SKM-1 treated with dmso at 0.1 percent for 144 hours (cell line): ENCODE measurements around the gene FOXP1.
"Not testable (repeated sequence)": the region's sequence is repeated elsewhere in the genome, so short reads cannot be mapped to it uniquely, and the experiment has no call there.

Experiments used
- DNase-seq: peaks from one replicate; lab custom pipeline; 2025; ENCODE audit not compliant: unreplicated experiment; lab: John Stamatoyannopoulos, UW

Gene FOXP1

DNA sequence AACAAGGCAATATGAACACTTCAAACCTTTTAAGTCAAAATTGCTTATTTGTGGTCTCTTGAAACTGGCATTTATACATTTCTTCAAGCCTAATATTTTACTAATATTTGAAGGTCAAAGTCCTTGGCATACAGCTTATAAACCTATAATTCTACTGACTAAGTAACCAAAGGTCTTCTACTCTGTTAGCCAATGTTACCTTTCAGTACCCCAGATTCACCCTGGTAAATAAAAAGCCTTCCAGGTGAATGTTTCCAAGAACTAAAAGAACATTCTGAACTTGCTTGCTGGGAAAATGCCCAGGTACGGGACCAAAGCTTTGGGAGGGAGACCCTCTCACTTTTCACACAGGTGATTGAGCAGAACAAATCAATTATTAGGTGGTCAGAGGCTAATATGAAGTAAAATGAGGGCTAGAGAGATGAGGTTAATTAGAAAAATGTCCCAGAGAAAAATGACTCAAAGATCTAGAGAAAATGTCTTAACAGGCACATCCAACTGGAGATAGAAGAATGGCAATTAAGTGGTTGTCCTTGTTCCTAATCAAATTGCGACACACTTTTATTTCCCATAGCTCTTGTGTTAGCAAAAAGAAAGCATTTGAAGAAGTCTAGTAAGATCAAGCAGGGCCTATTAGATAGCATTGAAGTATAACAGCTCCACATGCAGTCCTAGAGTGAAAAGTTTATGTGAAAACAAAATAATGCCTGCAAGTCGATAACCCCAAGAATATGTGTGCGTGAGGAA lies 232.0 kb downstream of the FOXP1 start:
- no peak for DNase-seq

DNA sequence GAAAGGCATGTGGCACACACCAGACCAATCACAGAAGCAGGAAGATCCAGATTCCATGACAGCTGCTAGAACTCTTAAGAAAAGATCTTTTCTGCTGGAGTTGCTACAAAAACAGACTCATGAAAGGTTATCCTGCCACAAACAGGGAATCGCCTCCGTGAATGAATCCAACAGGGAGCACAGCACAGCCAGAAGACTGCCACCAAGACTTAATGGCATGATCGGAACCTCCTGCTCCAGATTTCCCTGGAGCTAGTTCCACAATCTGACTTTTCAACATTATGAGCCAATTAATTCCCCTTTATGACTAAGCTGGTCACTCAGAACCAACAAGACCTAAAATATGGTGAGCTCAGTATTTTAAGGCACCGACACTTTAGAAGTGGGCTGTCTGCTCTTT lies 232.5 kb downstream of the FOXP1 start:
- DNase-seq, result no peak

DNA sequence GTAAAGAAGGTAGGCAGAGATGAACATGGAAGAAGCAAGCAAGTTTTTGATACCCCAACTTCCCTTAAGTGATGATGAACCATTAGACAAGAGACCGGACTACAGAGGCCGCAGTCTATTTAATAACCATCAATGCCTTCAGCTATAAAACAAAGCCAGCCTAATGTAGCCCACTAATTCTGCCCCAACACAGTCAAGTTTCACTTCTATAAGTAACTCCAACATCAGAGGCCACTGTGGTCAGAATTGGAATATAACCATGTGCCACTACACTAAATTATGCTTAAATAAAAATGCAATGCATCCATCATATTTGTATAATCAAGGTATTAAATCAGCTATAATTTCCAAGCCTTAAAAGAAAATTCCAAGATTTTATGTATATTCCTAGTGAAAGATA lies 234.7 kb downstream of the FOXP1 start:
- no peak for DNase-seq

DNA sequence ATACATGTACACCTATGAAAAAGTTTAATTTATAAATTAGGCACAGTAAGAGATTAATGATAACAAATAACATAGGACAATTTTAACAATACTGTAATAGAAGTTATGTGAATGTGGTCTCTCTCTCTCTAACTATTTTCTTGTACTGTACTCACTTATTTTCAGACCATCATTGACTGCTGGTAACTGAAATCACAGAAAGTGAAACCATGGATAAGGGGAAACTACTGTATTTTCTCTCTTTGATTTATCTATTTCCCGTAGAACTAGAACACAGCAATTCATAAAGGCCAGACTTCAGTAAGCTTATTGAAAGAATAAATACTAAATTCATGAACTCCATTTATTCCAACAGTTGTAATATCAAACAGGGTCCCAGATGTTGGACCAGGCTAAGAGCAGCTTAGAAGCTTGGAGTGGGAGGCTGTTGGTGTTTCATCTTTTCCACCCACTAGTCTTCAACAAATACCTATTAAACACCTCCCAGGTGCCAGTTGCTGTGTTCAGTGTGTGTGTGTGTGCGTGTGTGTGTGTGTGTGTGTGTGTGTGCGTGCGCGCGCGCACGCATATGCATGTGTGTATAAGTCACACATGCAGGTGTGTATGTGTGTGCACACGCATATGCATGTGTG lies 235.4 kb downstream of the FOXP1 start:
- DNase-seq, result no peak

DNA sequence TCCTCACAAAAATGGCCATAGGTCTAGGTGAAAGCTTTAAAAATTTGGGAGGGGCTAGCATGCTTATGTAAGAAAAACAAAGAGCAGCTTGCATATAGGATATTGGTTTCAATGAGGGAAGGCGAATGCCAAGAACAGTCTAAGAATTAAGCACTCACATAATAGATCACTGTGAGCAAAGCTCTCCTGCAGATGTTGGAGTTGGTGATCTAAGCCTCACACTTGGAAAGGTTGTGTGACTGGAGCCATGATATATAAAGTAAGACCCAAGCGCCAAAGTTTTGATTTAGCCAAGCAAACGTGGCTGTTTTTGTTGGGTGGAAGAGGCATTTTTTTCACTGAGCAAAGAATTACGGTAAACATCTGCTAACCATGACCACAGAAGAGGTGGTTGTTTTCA lies 237.5 kb downstream of the FOXP1 start:
- no peak for DNase-seq

DNA sequence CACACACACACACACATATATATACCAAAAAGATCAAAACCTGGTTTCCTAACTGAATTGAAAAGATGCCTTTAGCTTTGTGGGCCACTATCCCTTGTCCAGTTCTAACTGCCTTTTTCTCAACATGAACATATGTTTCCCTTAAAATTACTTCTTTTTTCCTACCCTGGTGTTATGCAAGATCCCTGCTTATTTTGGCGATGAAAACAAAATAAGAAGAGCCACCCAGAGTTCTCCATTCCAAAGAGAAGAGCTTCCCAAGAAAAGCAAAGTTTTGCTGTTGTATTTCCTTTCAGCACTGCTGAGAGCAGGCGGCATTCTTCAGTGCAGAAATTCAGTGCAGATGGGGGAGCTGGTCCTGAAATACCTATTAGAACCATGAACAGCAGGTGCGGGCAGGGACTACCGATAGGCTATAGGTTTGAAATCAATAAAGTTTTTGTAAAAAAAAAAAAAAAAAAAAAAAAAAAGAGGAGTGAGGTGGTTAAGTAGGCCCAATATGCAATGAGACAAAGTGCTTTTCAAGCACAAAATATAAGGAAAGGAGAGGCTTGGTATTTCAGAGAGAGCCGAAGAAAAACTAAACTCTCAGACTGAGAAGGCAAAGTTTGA lies 238.0 kb downstream of the FOXP1 start:
- no peak for DNase-seq

DNA sequence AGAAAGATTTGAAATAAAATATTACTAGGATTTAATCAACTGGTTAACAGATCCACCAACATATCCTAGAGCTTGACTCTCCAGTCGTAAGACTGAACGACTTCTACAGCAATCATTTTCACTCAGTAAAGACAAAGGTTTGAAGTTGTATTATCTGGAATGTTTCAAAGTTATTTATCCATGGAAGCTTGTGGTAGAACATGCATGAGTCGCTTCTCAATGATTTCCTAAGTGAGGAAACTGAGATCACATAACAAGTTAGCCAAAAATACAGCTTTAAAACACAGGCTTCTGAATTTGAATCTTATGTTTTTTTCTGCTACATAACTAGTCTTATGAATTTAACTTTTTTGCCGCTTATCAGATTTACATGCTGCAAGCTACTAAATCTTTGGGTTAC lies 241.8 kb downstream of the FOXP1 start:
- no peak for DNase-seq

DNA sequence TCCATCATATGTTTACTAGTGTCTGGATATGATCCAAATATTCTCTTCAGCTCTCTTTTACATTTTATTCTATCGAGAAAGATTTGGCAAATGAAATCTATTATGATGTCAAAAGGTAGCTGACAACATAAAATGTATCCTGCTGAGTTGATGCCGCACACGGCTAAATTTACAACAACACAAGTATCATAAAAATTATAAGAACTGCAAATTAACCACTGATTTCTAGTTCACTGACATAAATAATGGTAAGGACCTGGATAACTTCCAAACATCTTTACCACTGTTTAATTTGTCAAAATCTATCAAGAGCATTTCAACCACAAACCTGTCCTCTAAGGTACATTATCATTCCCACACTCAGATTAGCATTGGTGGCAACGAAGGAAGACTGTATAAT lies 244.5 kb downstream of the FOXP1 start:
- no peak for DNase-seq

DNA sequence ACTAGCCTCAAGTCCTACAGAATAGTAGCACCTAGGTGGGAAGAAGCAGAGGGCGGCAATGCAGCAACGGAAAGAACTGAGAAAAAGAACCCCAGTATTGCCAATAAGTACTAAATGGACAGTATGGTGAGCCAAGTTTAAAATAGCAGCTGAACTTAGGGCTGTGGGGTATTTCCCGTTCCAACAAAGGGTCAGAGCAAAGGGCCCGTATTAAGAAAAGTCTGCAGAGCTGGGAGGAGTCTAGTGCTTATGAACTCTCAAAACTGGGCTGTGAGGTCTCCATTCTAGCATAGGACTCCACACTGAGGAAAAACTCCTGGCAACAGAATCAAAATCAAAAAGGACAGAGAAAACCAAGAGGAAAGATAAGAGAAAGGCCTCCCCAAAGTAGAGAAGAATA lies 250.7 kb downstream of the FOXP1 start:
- DNase-seq, result no peak

DNA sequence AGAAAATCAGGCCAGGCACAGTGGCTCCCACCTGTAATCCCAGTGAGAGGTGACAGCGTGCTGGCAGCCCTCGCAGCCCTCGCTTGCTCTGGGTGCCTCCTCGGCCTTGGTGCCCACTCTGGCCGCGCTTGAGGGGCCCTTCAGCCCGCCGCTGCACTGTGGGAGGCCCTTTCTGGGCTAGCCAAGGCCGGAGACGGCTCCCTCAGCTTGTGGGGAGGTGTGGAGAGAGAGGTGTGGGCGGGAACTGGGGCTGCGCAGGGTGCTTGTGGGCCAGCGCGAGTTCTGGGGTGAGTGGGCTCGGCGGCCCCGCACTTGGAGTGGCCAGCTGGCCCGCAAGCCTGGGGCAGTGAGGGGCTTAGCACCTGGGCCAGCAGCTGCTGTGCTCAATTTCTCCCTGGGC lies 252.6 kb downstream of the FOXP1 start:
- no peak for DNase-seq

DNA sequence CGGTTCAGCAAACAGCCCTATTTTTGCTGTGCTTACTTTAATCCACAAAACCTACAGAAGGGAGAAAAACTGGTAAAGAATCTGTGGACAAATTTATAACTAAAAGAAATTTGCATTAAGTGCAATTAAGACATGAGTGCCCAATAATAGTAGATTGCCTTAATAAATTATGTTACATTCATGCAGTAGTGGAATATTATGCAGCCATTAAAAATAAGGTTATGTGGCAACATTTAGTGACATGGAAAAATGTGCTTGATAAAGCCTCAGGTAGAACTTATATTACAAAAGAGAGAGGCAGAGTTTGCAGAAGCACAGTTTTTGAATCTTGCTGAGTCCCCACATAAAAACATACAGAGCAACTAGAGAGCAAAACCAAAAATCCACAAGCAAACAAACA lies 253.0 kb downstream of the FOXP1 start:
- no peak for DNase-seq

DNA sequence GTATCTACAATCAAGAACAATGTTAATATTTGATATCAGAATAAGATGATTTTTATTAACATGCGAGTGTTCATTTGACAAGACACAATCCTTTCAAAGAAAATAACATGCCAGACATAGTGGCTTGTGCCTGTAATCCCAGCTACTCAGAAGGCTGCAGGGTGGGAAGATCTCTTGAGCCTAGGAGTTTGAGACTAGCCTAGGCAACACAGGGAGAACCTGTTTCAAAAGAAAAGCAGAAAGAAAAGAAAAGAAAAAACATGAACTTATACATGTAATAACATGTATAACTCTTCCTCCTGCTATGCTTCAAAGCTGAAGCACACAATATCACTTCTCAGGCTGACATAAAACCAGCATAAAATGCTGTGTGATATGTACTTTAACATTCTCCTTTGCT lies 253.7 kb downstream of the FOXP1 start:
- no peak for DNase-seq

DNA sequence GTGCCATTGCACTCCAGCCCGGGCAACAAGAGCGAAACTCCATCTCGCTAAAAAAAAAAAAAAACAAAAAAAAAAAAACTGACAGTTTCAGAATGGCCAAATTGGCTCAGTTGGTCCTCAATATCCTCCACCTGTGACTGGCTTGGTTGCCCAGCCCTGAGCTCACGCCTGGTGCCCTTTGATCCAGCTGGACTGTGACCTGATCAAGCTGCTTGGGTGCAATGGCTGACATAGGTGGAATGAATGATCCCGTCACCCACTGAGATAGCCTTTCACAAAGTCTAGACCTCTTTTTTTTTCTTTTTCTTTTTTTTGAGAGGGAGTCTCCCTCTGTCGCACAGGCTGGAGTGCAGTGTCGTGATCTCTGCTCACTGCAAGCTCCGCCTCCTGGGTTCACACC lies 254.6 kb downstream of the FOXP1 start:
- DNase-seq, result no peak

DNA sequence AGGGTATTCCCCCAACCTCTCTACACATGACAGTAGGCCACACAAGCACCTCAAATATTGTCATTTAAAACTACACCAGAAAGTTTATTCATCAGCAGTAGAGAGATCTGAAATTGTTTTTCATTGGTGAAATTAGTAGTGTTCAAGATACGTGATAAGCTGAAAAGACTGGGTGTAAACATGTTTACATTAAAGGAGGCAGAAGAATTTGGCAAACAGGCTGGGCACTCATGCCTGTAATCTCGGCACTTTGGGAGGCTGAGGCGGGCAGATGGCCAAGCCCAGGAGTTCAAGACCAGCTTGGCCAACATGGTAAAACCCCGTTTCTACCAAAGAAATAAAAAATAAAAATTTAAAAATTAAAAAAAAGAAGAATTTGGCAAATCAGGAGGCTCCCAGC lies 255.6 kb downstream of the FOXP1 start:
- DNase-seq, result no peak

DNA sequence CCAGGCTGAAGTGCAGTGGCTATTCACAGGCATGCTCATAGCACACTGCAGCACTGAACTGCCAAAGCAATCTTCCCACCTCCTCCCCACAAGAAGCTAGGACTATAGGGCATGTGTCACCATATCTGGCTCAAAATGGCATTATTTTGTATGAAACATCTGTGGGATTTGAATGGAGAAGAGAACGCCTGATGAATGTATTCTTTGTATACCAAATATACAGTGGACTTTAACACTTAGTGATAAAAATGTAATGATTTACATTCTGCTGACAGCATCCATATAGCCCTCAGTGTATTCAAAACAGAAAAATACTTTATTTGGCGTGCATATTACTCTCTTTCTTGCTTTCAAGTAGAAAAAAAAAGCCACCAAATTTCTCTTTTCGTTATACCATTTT lies 257.8 kb downstream of the FOXP1 start:
- no peak for DNase-seq

DNA sequence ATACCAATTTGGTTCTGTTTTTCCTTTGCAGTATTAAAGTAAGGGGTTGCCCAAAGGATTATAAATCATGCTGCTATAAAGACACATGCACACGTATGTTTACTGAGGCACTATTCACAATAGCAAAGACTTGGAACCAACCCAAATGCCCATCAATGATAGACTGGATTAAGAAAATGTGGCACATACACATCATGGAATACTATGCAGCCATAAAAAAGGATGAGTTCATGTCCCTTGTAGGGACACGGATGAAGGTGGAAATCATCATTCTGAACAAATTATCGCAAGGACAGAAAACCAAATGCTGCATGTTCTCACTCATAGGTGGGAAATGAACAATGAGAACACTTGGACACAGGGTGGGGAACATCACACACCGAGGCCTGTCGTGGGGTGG lies 259.3 kb downstream of the FOXP1 start:
- not testable (repeated sequence) for DNase-seq

DNA sequence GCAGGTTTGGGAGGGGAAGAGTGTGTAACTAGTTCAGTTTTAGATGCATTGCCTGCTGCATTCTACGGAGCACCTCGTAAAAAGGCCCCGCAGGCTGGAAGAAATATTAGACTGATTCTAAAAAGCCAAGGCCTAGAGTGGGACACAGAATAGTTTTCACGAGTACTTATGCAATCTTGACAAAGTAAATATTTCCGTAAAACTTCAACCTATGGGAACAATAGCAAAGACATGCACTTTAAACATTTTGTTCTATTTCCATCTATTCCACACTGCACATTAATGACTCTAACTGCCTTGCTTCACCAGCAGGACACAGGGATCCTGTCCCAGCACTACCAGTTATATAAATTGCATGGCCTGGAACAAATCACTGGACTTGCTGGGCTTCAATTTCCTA lies 260.0 kb downstream of the FOXP1 start:
- no peak for DNase-seq

DNA sequence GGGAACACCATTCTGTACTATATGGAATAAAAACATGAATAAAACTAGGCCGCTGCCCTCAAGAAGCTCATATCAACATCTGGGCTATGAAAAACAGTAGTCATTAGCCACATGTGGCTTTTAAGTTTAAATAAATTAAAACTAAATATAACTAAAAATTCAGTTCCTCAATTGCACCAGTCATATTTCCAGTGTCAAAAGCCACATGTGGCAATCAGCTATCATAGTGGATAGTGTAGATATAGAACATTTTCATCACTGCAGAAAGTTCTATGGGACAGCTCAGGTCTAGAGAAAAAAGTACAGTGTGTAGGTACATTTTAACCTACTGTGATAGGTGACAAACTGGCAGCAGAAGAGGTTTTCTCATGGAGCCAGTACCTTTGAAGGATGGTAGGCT lies 261.4 kb downstream of the FOXP1 start:
- no peak for DNase-seq

DNA sequence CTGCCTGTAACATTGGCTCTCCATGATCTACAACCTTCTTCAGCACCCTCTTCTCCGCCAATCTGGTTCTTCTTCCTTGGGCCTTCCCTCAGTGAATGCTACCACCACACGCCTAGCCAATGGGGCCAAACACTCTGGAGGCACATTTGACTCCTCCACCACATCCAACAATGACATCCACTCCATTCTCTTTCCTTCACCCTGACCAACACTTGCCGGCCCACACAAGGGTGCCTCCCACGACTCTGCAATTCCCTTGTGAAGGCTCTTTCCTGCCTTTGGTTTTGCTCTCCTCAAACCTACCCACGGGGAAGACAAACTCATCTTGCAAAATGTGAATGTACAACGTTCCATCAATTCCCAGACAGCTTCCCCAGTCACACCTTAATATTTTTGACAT lies 263.8 kb downstream of the FOXP1 start:
- DNase-seq, result no peak

DNA sequence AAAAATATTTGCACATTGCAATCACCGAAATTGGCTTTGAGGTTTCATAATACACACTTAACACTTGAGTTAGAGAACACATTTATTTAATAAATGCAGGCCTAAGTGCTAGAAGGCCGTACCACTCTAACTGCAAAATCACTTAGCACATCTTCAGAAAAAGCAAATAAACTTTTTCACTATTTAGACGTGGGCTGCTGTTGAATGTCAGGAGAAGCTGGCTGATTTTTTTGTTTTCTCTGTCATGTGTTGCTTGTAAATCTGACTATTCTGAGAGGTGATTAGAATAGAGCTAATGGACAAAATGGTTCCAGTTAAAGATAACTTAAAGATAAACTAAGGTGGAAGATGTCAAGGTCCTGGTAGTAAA lies 265.1 kb downstream of the FOXP1 start:
- DNase-seq, result no peak

DNA sequence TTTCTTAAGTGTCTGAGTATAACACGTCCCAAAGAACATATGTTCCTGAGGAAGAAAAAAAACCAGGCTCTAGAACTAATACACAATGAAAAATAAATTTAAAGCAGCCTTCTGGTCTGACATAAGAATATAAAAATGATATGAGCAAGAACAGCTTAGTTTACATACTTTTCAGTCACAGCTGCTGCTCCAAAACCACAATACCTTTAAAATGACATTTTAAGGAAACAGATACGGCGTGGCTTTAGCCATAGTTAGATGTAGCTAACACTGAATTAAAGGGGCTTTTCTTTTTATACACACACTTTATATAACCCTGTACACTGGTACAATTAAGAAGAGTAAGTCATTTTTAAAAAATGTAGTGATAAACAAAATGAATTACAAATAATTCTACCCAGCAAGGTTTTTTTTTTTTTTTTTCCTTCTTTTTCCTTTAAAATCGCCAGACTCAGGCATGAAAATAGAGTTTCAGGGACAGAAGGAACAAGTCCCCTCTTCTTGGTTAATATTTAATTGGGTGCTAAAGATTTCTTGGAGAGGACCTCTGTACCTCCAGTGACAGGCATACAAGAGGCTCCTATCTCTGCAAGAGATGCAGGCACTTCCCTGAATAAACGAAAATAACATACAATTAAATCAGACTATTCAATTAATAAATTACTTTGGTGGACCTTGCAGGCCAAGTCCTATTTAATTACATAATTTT lies 265.6 kb downstream of the FOXP1 start:
- DNase-seq, result no peak

DNA sequence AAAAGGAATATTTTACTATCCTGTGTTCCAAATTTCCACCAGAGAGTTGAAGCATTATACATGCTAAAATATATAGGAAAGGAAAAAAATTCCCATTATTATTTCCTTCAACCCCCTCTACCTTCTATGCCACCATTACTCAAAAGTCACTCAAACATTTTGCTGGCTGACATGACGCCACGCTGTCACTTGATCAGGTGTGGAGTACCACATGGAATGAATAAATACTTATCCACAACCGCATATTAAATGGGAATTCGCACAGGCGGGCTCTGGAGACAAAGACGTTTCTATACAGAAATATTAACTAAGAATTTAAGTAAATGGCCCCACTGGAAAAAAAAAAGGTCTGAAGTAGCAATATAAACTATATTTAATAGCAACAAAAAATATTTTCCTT lies 266.4 kb downstream of the FOXP1 start:
- no peak for DNase-seq
